HG02885 (cell line): Measurements from ENCODE around the gene UBE2C.
A peak's percentile ranks its signal among the peaks of the same experiment; 100 is the strongest.

Experiments used
- ATAC-seq: cut with Tn5 transposase; IDR thresholded peaks from one replicate; pipeline ENCODE4 v1.9.1; 2021; ENCODE audit warnings: mild to moderate bottlenecking; ENCODE audit not compliant: unreplicated experiment, poor library complexity

The UBE2C gene

GRCh38 chr20:45857114-45857881 lies 44.9 kb downstream of the UBE2C start, which contains the start of the genes ACOT8 and ZSWIM3:
Gene ACOT8 (minus strand): TSS chr20:45857392. CDS start chr20:45857315, 77 bp downstream.
Gene ZSWIM3 (plus strand): TSS chr20:45857614. CDS start chr20:45857826, 212 bp downstream.
- ATAC-seq = peak; percentile 93

- ATAC-seq = peak; percentile 20
Measured at GRCh38 chr20:45857882-45858216, 45.4 kb downstream of the UBE2C start.

DNA sequence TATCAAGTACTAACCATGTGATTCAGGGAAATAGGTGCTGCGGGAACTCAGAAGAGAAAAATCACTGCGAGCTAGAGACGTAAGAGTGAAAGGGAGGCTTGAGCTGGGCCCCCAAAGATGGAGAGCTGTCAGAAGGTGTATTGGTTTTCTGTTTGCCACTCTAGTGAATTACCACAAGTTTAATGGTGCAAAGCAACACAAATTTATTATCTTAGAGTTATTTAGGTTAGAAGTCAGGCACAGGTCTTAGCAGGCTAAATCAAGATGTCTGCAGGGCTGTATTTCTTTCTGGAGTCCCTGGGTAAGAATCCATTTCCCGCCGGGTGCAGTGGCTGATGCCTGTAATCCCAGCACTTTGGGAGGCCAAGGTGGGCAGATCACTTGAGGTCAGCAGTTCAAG lies 47.5 kb downstream of the UBE2C start:
- ATAC-seq = no peak

- ATAC-seq = no peak
Measured at GRCh38 chr20:45860560-45861220, 48.2 kb downstream of the UBE2C start.

GRCh38 chr20:45861221-45862075 lies 49.0 kb downstream of the UBE2C start:
- no peak for ATAC-seq

GRCh38 chr20:45863543-45864470 lies 51.4 kb downstream of the UBE2C start:
- ATAC-seq = no peak

DNA sequence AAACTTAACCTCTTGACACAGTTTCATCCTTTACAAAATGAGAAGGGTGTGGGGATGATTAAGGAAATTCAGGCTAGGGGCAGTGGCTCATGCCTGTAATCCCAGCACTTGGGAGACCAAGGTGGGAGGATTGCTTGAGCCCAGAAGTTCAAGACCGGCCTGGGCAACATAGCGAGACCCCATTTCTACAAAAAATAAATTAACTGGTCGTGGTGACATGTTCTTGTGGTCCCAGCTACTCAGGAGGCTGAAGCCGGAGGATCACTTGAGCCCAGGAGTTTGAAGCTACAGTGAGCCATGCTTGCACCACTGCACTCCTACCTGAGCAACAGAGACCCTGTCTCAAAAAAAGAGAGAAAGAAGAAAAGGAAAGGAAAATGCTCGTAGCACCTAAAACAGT lies 54.0 kb downstream of the UBE2C start:
- ATAC-seq = no peak
